Activated CD4-positive, alpha-beta memory T cell treated with anti-CD3 and anti-CD28 coated beads for 36 hours (primary cell): ENCODE results near the gene CFAP221. TPM values are rescaled to one million over a fixed set of nuclear protein-coding genes. Genes with fewer than 3 reads are reported as not detected.
A peak's percentile ranks its signal among the peaks of the same experiment; 100 is the strongest.

ENCODE experiments used
- CTCF ChIA-PET: fragments of 350-600 bp; sonication (Branson Sonifier 250); formaldehyde crosslinking; loops from one replicate; lab custom pipeline; 2021; ENCODE audit warnings: antibody characterized with exemption, inconsistent platforms; lab: Charles Lee
- POLR2A ChIA-PET: fragments of 350-600 bp; sonication (Branson Sonifier 250); formaldehyde crosslinking; loops from one replicate; lab custom pipeline; 2021; ENCODE audit warnings: antibody characterized with exemption; lab: Charles Lee
- DNase-seq: peaks from one replicate; pipeline ENCODE4 v3.0.0-alpha.2; 2020
- H3K27ac Mint-ChIP-seq: one replicate; pipeline ENCODE4 v1.8.0; 2021; ENCODE audit warnings: mixed read lengths
- H3K27me3 Mint-ChIP-seq: one replicate; pipeline ENCODE4 v1.8.0; 2021; ENCODE audit warnings: mixed read lengths
- H3K36me3 Mint-ChIP-seq: one replicate; pipeline ENCODE4 v1.8.0; 2021; ENCODE audit warnings: mixed read lengths
- H3K4me1 Mint-ChIP-seq: one replicate; pipeline ENCODE4 v1.8.0; 2021; ENCODE audit warnings: low read depth, mixed read lengths
- H3K4me3 Mint-ChIP-seq: one replicate; pipeline ENCODE4 v1.8.0; 2021; ENCODE audit warnings: mild to moderate bottlenecking, mixed read lengths
- H3K9me3 Mint-ChIP-seq: one replicate; pipeline ENCODE4 v1.8.0; 2021; ENCODE audit warnings: mixed read lengths
- intact Hi-C: fragments of 100-400 bp; cut with micrococcal nuclease; formaldehyde crosslinking; loops from one replicate; pipeline ENCODE4 v1.15.1; 2023
- total RNA-seq, 2 experiments: library from RNA; stranded (reverse); gene quantifications; one replicate each; pipeline ENCODE4 v1.2.3, GENCODE V29; 2021

The CFAP221 gene
- total RNA-seq, 2 experiments from 2014 or later, result not detected

DNA sequence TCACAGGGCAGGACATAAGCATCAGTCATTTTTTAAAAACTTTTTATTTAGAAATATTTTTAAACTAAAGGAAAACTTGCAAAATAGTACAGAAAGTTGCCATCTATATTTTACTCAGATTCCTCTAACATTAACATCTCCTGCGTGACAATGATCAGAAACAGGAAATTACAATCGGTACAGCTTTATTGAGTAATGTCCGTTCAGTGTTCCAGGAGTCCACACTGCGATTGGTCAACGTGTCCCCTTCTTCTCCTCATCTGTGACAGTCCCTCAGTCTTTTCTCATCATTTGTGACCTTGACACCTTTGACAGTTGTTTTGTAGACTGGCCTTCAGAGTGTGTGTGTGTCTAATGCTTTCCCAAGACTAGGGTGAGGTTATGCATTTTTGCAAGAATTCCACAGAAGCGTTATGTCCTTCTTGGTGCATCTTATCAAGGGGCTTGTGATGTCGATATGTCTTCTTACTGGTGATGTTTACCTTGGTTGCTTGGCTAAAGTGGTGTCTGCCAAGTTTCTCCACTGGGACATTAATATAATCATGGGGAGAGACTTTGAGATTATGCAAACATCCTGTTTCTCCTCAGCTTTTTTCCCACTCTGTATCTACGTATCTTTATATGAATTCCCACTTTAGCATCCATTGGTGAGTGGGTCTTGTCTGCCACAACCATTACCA lies 113.4 kb downstream of the CFAP221 start:
- intact Hi-C loops, result no loop called here
- Mint-ChIP-seq H3K27me3 (peaks cover 10% of the 10 kb centered on the region), H3K27ac (no peak overlapping the region), H3K9me3 (no peaks in the 10 kb centered on the region), H3K36me3 (no peaks in the 10 kb centered on the region), H3K4me3 (no peak overlapping the region), H3K4me1 (peaks cover 2% of the 10 kb centered on the region)
- CTCF ChIA-PET, result interaction anchor here (0.7 to 8.5 kb wide), 3 partner anchors 10 to 500 kb away, joined by 3 to 67 read pairs (median 4); no protein-coding TSS in a partner anchor
- DNase-seq, result no peak
- POLR2A ChIA-PET, result no interaction called here

DNA sequence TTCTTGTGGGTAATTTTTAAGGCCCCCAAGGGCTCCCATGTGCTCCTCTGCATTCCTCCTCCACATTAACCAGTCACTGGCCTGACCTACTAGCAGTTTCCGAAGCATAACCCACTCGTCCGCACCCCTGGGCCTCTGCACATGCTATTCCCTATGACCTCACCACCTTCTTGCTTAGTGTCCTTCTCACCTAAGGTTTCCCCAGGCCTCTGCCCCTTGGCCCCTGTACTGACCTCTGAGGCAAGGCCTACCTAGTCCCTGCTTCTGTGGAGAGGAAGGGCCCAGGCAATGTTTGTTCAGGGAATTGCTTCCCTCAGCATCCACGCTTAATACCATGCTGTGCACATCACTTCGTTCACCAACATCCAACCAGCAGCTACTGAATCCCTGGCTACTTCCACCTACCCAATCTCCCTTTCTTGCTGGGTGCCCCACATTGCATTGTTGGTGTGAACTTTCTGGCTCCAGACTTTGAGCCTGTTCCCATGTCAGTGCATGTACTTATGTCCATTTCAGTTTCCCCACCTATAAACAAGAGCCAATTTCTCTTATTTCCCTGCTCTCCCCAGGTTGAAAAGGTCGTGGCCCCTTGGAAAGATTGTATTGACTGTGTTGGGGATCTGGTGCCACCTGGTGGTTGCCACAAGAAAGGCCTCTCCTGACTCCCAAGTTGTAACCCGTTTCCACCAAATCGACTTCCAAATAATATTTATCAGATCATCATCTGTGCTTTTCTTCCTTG lies 115.5 kb downstream of the CFAP221 start:
- intact Hi-C loops, result loop anchor here (1.0 to 5.0 kb wide), 2 partner anchors 18 to 142 kb away; no protein-coding TSS in a partner anchor
- CTCF ChIA-PET, result interaction anchor here (1.3 to 8.5 kb wide), 2 partner anchors 18 kb away, joined by 4 to 67 read pairs; no protein-coding TSS in a partner anchor
- H3K36me3 Mint-ChIP-seq, result no peaks in the 10 kb centered on the region
- POLR2A ChIA-PET, result no interaction called here
- H3K4me3 Mint-ChIP-seq, result no peak overlapping the region
- H3K9me3 Mint-ChIP-seq, result no peaks in the 10 kb centered on the region
- peaks cover 7% of the 10 kb centered on the region for H3K27me3 Mint-ChIP-seq
- peak; percentile 50 for DNase-seq
- H3K27ac Mint-ChIP-seq, result no peak overlapping the region
- H3K4me1 Mint-ChIP-seq, result peaks cover 2% of the 10 kb centered on the region

DNA sequence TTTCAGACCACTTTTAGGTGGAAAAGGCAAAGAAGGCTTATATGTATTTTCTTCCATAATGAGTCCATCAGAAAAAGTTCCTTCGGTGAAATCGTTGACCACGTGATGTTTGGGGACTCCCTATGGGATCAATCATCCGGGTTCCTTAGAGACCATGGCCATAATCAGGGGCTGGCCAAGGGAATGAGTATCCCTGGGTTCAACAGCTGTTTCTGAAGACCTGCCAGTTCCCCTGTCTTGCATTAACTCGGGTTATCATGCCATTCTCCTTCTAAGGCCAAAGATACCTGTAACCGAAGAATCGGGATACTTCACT lies 116.1 kb downstream of the CFAP221 start:
- CTCF ChIA-PET, result interaction anchor here (0.6 to 8.5 kb wide), 5 partner anchors 16 to 515 kb away, joined by 3 to 67 read pairs (median 4); no protein-coding TSS in a partner anchor
- H3K36me3 Mint-ChIP-seq, result no peaks in the 10 kb centered on the region
- intact Hi-C loops, result loop anchor here (1.0 to 5.0 kb wide), 2 partner anchors 19 to 143 kb away; no protein-coding TSS in a partner anchor

DNA sequence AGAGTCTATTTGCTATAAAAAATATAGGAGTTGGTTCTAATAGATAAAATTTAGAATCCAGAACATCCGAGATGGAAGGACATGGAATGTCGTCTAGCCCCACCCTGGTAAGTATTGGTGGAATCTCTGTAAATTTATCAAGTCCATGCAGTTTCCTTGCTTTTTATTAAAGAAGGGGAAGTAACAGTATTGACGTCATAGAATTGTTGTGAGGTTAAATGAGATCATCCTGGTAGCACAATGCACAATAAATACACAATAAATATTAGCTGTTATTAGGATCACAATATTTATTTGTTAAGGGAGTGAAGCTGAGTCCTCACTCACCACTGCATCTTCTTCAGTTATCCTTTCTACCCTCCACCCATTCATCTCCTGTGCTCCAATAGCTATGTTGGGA lies 118.0 kb downstream of the CFAP221 start:
- no peaks in the 10 kb centered on the region for H3K9me3 Mint-ChIP-seq
- DNase-seq, result no peak
- ChIA-PET CTCF (interaction anchor here (1.1 to 8.5 kb wide), 3 partner anchors 14 to 513 kb away, joined by 3 to 67 read pairs (median 7); no protein-coding TSS in a partner anchor), POLR2A (no interaction called here)
- intact Hi-C loops, result loop anchor here (5.0 kb wide), 1 partner anchor 145 kb away; no protein-coding TSS in a partner anchor
- H3K27ac Mint-ChIP-seq, result no peak overlapping the region
- H3K4me3 Mint-ChIP-seq, result no peak overlapping the region
- peaks cover 4% of the 10 kb centered on the region for H3K27me3 Mint-ChIP-seq
- H3K4me1 Mint-ChIP-seq, result peaks cover 2% of the 10 kb centered on the region
- H3K36me3 Mint-ChIP-seq, result no peaks in the 10 kb centered on the region

More for the DNA sequence above, 116.1 kb downstream of the CFAP221 start:
- Mint-ChIP-seq H3K27me3 (peaks cover 4% of the 10 kb centered on the region), H3K27ac (no peak overlapping the region), H3K9me3 (no peaks in the 10 kb centered on the region), H3K4me1 (peaks cover 2% of the 10 kb centered on the region), H3K4me3 (no peak overlapping the region)
- POLR2A ChIA-PET, result no interaction called here
- no peak for DNase-seq

DNA sequence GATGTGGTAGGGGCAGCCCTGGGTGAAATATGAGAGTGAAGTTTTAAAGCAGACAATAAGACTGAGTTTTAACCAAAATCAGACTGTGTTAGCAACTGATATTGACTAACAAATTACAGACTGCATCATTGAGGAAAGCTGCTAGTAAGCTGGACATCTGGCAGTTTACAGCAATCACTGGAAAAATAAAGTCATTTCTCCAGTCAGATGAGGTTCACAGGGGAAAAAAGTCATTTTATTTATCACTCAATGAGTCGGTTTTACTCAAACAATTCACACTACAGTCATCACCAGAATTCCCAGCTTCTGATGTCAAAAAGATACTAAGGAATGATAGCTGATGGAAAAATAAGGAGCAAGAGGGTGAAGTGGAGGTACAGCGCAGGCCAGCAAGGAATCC lies 124.3 kb downstream of the CFAP221 start:
- ChIA-PET CTCF (no interaction called here), POLR2A (no interaction called here)
- Mint-ChIP-seq H3K27me3 (no peaks in the 10 kb centered on the region), H3K36me3 (no peaks in the 10 kb centered on the region), H3K9me3 (no peaks in the 10 kb centered on the region), H3K27ac (no peak overlapping the region), H3K4me1 (no peaks in the 10 kb centered on the region), H3K4me3 (no peak overlapping the region)
- intact Hi-C loops, result no loop called here
- DNase-seq, result no peak

DNA sequence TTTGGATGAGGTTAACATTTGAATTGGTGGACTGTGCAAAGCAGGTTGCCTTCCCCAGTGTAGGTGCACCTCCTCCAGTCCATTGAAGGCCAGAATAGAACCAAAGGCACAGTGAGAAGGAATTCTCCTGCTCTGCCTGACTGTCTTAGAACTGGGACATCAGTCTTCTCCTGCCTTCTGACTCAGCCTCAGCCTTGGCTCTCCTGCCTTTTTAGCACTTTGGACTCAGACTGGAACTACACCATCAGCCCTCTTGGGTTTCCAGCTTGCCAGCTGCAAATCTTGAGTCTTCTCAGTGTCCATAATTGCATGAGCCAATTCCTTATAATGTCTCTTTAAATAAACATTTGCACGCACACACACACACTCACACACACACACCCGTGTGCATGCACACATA lies 126.8 kb downstream of the CFAP221 start:
- Mint-ChIP-seq H3K9me3 (no peaks in the 10 kb centered on the region), H3K4me3 (no peak overlapping the region), H3K27me3 (no peaks in the 10 kb centered on the region), H3K27ac (no peak overlapping the region), H3K4me1 (no peaks in the 10 kb centered on the region), H3K36me3 (no peaks in the 10 kb centered on the region)
- ChIA-PET POLR2A (no interaction called here), CTCF (no interaction called here)
- intact Hi-C loops, result no loop called here
- DNase-seq, result no peak

DNA sequence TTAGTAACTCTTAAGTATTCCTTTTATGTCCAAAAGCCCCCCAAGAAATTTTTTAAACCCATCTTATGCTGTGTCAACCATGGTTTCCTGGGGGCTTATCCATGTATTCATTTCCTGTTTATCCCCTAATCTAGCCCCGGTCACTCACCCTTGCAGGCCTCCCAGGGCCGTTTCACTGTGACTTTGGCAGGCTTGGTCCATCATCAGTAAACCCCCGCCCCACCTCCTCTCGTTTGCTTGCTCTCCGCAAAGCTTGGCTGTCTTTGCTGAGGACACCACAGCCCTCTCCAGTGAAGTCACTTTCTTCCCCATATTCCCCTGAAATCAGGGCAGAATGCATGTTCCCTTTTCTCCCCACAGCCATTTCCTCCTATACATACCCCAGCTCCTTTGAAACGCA lies 127.5 kb downstream of the CFAP221 start:
- DNase-seq, result no peak
- Mint-ChIP-seq H3K4me1 (no peaks in the 10 kb centered on the region), H3K27ac (no peak overlapping the region), H3K4me3 (no peak overlapping the region), H3K36me3 (no peaks in the 10 kb centered on the region), H3K9me3 (no peaks in the 10 kb centered on the region), H3K27me3 (no peaks in the 10 kb centered on the region)
- POLR2A ChIA-PET, result no interaction called here
- intact Hi-C loops, result no loop called here
- CTCF ChIA-PET, result no interaction called here

DNA sequence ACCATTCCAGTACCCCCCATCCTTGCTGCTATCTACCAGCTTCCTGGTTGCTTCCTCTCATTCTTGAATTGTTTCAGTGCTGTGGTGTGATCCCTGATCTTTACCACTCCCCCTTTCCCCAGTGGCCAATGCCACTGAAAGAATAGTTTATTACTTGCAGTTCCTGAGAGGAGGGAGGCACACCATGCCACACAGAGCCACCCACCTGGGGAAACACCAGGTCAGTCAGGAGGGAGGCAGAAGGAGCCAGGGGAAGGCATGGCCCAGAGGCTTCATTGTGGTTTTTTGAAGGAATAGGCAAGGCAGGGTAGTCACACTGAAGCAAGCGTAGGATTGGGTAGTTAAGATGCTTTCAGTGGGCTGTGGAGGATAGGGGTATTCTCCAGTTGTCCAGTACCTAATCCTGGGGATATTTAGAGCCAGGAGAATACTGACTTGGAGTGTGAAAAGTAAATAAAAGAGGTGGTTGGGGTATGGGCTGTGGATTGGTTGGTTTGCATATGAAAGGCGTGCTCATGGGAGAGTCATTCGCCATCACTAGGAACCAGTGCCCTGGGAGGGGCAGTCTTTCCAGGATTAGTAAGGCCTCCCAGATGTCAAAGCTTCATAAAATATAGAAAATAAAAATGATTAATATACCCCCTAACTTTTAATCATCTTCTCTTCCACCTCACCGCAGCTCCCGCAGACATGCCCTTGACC lies 128.1 kb downstream of the CFAP221 start:
- Mint-ChIP-seq H3K36me3 (no peaks in the 10 kb centered on the region), H3K27me3 (no peaks in the 10 kb centered on the region), H3K27ac (no peak overlapping the region), H3K4me3 (no peak overlapping the region), H3K4me1 (no peaks in the 10 kb centered on the region), H3K9me3 (no peaks in the 10 kb centered on the region)
- CTCF ChIA-PET, result no interaction called here
- POLR2A ChIA-PET, result no interaction called here
- no peak for DNase-seq
- intact Hi-C loops, result no loop called here

DNA sequence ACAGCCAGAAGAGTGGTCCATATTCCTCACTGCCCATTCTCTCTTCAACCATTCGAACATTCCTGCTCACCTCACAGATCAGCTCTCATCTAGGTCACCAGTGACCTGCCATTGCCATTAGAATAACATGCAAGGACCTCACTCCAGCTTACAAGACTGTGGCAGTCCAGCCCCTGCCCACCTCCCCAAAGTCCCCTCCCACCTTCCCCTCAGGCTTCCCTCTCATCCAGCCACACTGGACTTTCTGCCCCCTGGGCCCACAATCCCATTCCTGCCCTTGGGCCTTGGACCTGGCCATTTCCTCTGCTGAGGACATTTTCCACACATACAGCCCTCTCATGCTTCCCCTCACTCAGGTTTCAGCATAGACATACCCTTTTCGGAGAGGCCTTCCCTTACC lies 129.5 kb downstream of the CFAP221 start:
- Mint-ChIP-seq H3K36me3 (no peaks in the 10 kb centered on the region), H3K27me3 (no peaks in the 10 kb centered on the region), H3K9me3 (no peaks in the 10 kb centered on the region), H3K4me3 (no peak overlapping the region), H3K4me1 (peaks cover 4% of the 10 kb centered on the region), H3K27ac (no peak overlapping the region)
- DNase-seq, result no peak
- CTCF ChIA-PET, result no interaction called here
- intact Hi-C loops, result no loop called here
- POLR2A ChIA-PET, result no interaction called here

DNA sequence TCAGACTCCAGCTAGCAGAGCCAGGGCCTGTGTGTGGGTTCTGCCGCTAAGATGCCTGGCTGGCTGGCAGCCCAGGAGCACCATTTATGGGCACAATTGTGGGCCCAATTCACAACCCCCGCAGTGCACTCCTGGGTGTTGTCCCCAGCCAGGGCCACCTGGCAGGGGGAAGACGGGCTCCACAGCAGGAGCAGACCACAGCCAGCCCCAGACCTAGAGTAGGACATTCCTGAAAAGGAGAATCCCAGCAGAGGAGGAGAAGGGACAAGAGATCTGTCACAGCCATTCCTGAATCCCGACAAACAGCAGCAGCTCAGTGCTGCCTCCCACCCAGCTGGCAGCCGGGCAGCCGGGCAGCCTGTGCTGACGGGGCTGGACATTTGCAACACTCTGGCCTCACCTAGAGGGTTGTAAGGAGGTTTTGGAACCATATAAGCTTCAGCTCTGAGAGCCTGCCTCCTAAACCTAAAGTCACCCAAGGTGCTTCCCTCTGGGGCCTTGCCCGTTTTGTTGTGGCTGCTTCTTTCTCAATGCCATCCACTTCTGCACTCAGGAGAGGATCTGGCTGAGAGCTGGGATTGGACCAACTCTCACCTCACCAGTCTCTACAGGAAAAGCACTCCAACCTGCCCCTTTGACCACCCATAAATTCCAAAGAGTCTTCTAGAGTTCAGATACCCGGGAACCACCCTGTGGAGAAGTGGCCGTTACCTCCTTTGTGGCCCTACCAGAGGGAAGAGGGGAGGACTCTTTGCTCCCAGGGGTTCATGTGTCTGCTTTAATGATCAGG lies 130.7 kb downstream of the CFAP221 start:
- H3K27ac Mint-ChIP-seq, result no peak overlapping the region
- H3K4me1 Mint-ChIP-seq, result peaks cover 11% of the 10 kb centered on the region
- H3K9me3 Mint-ChIP-seq, result no peaks in the 10 kb centered on the region
- H3K27me3 Mint-ChIP-seq, result no peaks in the 10 kb centered on the region
- intact Hi-C loops, result no loop called here
- no peak for DNase-seq
- ChIA-PET POLR2A (no interaction called here), CTCF (interaction anchor here (1.6 kb wide), 1 partner anchor 499 kb away, joined by 4 read pairs; no protein-coding TSS in a partner anchor)
- H3K36me3 Mint-ChIP-seq, result no peaks in the 10 kb centered on the region
- no peak overlapping the region for H3K4me3 Mint-ChIP-seq

DNA sequence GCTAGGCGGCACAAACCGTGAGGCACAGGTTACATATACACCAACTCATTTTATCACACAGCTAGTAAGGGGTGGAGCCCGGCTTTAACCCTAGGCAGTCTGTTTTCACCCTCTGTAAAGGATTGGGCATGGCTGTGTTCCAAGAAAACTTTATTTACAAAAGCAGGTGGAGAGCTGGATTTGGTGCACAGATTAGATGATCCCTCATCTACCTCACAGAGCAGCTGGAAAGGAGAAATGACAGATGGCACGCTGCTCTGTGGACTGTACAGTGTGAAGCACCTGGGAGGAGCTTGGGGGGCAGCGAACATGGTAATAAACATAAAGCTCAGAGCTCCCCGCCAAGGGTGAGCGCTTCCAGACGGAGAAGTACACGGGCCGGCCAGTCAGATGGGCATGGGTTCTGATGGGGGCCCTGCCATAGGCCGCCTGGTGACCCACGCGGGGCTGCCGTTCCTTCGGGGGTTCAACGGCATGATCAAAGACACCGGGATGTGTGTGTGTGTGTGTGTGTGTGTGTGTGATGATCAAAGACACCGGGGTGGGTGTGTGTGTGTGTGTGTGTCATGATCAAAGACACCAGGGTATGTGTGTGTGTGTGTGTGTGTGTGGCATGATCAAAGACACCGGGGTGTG lies 133.9 kb downstream of the CFAP221 start:
- peak overlapping the region; percentile 38 for H3K27ac Mint-ChIP-seq
- peak; percentile 29 for DNase-seq
- peak overlapping the region; percentile 86 for H3K4me3 Mint-ChIP-seq
- H3K27me3 Mint-ChIP-seq, result no peaks in the 10 kb centered on the region
- peaks cover 4% of the 10 kb centered on the region for H3K36me3 Mint-ChIP-seq
- ChIA-PET POLR2A (interaction anchor here (0.7 to 1.0 kb wide), 2 partner anchors 335 to 498 kb away, joined by 3 read pairs; partner anchors contain the start of gene EPB41L5), CTCF (interaction anchor here (0.5 to 2.0 kb wide), 11 partner anchors 13 to 635 kb away, joined by 3 to 11 read pairs (median 4); no protein-coding TSS in a partner anchor)
- H3K4me1 Mint-ChIP-seq, result peaks cover 26% of the 10 kb centered on the region
- no peaks in the 10 kb centered on the region for H3K9me3 Mint-ChIP-seq
- intact Hi-C loops, result no loop called here
